Skin epidermis (tissue), 12 donors: ENCODE data around the gene PARVA.

Source experiments
- H3K27ac ChIP-seq, 21 experiments: fragments of 200-600 bp; sonication (generic) in 11 of 21; one replicate each; pipeline ENCODE4 v1.5.0; 2020; ENCODE audit warnings: mild to moderate bottlenecking in 3 of 21, inconsistent platforms in 2 of 21, moderate library complexity in 2 of 21
- H3K4me3 ChIP-seq, 7 experiments: fragments of 200-600 bp; sonication (generic) in 2 of 7; one replicate each; pipeline ENCODE4 v1.5.0; 2020; ENCODE audit warnings: inconsistent platforms in 2 of 7, mild to moderate bottlenecking in 2 of 7, moderate library complexity in 1 of 7

Gene PARVA

GRCh38 chr11:12420040-12420439, 42.7 kb downstream of the PARVA start:
- Histone ChIP-seq H3K27ac (no peak overlapping the region), H3K4me3 (no peak overlapping the region)

- H3K27ac ChIP-seq, result no peak overlapping the region
- H3K4me3 ChIP-seq, result no peak overlapping the region
These were observed 43.3 kb downstream of the PARVA start for GRCh38 chr11:12420706-12421105.

- Histone ChIP-seq H3K27ac (no peak overlapping the region), H3K4me3 (no peak overlapping the region)
These were observed 44.0 kb downstream of the PARVA start for GRCh38 chr11:12421386-12421785.

- no peak overlapping the region for H3K27ac ChIP-seq
- no peak overlapping the region for H3K4me3 ChIP-seq
These were observed 48.8 kb downstream of the PARVA start for GRCh38 chr11:12426176-12426575.

GRCh38 chr11:12429155-12429554, 51.8 kb downstream of the PARVA start:
- Histone ChIP-seq H3K27ac (no peak overlapping the region), H3K4me3 (no peak overlapping the region)

GRCh38 chr11:12430351-12430750, 53.0 kb downstream of the PARVA start:
- peak overlapping the region in 20 of 21 experiments; percentile 12 to 83 (median 66) for H3K27ac ChIP-seq
- no peak overlapping the region for H3K4me3 ChIP-seq

GRCh38 chr11:12430954-12431595, 53.7 kb downstream of the PARVA start:
- peak overlapping the region in 20 of 21 experiments; percentile 12 to 83 (median 66) for H3K27ac ChIP-seq
- no peak overlapping the region for H3K4me3 ChIP-seq

GRCh38 chr11:12432507-12432906, 55.1 kb downstream of the PARVA start:
- Histone ChIP-seq H3K4me3 (no peak overlapping the region), H3K27ac (peak overlapping the region in 5 of 21 experiments; percentile 13 to 70 (median 57))

- H3K4me3 ChIP-seq, result no peak overlapping the region
- peak overlapping the region in 8 of 21 experiments; percentile 5 to 70 (median 48) for H3K27ac ChIP-seq
These were observed 55.8 kb downstream of the PARVA start for GRCh38 chr11:12433121-12433520.

GRCh38 chr11:12433571-12434324, 56.4 kb downstream of the PARVA start:
- Histone ChIP-seq H3K4me3 (no peak overlapping the region), H3K27ac (peak overlapping the region in 17 of 21 experiments; percentile 5 to 71 (median 57))

- Histone ChIP-seq H3K4me3 (no peak overlapping the region), H3K27ac (peak overlapping the region in 17 of 21 experiments; percentile 6 to 71 (median 55))
These were observed 56.9 kb downstream of the PARVA start for GRCh38 chr11:12434325-12434654.

GRCh38 chr11:12435264-12435663, 57.9 kb downstream of the PARVA start:
- Histone ChIP-seq H3K27ac (peak overlapping the region in 5 of 21 experiments; percentile 9 to 62 (median 28)), H3K4me3 (no peak overlapping the region)

- Histone ChIP-seq H3K27ac (no peak overlapping the region), H3K4me3 (no peak overlapping the region)
These were observed 58.9 kb downstream of the PARVA start for GRCh38 chr11:12436266-12436665.

- Histone ChIP-seq H3K4me3 (no peak overlapping the region), H3K27ac (no peak overlapping the region)
These were observed 60.9 kb downstream of the PARVA start for GRCh38 chr11:12438291-12438690.

GRCh38 chr11:12439615-12440014, 62.2 kb downstream of the PARVA start:
- Histone ChIP-seq H3K27ac (no peak overlapping the region), H3K4me3 (no peak overlapping the region)

GRCh38 chr11:12440565-12440964, 63.2 kb downstream of the PARVA start:
- H3K4me3 ChIP-seq, result no peak overlapping the region
- peak overlapping the region in 2 of 21 experiments; percentile 17 to 50 for H3K27ac ChIP-seq

GRCh38 chr11:12441231-12441861, 64.0 kb downstream of the PARVA start:
- H3K4me3 ChIP-seq, result no peak overlapping the region
- H3K27ac ChIP-seq, result peak overlapping the region in 3 of 21 experiments; percentile 17 to 55 (median 50)

GRCh38 chr11:12444601-12445000, 67.2 kb downstream of the PARVA start:
- H3K27ac ChIP-seq, result no peak overlapping the region
- no peak overlapping the region for H3K4me3 ChIP-seq

GRCh38 chr11:12445001-12445400, 67.6 kb downstream of the PARVA start:
- H3K4me3 ChIP-seq, result no peak overlapping the region
- peak overlapping the region in 2 of 21 experiments; percentile 6 to 42 for H3K27ac ChIP-seq

- H3K27ac ChIP-seq, result no peak overlapping the region
These were observed 69.5 kb downstream of the PARVA start for GRCh38 chr11:12446863-12447262.

More at GRCh38 chr11:12446863-12447262, 69.5 kb downstream of the PARVA start:
- H3K4me3 ChIP-seq, result no peak overlapping the region
